GM12874 (cell line): Measurements from ENCODE around the gene ABCC4.

Source experiments
- CTCF ChIP-seq: IDR thresholded peaks from 2 replicates; pipeline ENCODE4 v1.5.1; 2011; ENCODE audit warnings: low read depth, mild to moderate bottlenecking, control low read depth, low read length, moderate library complexity; ENCODE audit not compliant: insufficient read depth

The ABCC4 gene

DNA sequence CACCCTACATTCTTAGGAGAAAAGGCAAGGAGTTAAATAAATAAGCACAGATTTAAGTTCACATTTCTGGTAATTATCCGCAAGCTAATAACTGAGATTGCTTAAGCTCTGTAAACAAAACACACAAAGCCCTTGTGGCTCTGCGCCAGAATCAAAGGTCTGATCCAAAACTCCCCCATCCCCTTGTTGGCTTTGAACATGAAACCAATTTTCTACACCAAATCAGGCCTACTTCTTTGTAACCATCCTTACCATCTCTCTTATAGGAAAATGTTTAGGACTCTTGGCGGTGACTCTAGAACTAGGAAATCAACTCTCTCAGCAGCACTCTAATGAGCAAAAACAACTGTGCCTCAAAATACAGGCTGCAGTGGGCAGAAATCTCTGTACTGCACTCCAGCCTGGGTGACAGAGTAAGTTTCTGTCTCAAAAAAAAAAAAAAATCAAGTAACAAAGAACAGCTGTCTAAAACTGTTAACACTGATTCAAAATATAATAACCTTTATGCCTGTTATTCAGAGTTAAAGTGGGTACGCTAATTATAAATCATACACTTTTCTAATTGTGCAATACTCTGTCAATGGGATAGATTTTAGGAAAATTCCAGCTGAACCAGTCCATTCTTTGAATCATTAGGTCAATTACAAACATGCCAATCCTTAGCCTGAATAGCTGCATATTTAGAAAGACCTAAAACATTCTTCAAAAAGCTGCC is 25.8 kb downstream of the ABCC4 start:
- no peak for TF ChIP-seq CTCF

- no peak for TF ChIP-seq CTCF
These were observed 31.5 kb downstream of the ABCC4 start for GRCh38 chr13:95269756-95270155.

DNA sequence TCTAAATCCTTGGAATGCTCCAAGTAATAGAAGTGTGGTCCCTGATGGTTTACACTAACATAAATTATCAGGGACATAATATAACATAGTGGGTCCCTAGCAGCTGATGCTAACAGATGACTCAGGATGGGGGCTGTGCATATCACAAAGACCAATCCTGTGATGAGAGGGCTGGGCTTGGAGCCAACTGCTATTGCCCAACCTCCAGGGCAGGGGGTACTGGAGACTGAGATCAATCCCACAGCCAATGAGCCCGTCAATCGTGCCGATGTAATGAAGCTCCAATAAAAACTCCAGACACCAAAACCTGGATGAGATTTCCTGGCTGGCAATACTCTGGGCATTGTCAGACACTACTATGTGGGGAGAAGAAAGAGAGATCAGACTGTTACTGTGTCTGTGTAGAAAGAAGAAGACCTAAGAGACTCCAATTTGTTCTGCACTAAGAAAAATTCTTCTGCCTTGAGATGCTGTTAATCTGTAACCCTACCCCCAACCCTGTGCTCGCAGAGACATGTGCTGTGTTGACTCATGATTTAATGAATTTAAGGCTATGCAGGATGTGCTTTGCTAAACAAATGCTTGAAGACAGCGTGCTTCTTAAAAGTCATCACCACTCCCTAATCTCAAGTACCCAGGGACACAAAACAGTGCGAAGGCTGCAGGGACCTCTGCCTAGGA is 33.4 kb downstream of the ABCC4 start:
- TF ChIP-seq CTCF = no peak

DNA sequence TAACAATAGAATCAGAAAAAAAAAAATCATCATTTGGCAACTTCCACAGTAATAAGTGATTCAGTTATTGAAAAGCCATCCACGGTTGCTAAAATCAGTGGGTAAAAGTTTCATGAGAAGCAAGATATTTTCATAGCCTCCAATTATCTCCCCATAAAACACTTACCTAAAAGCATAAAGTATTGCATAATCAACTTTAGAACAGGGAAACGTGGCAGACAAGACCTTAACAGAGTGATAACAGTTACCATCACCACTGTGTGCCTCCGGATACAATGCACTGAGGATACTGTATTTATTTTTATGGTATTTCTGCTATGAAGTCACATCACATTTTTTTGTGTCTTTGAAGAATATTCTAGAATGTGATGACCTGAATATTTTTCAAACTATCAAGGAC is 37.0 kb downstream of the ABCC4 start:
- TF ChIP-seq CTCF = no peak

DNA sequence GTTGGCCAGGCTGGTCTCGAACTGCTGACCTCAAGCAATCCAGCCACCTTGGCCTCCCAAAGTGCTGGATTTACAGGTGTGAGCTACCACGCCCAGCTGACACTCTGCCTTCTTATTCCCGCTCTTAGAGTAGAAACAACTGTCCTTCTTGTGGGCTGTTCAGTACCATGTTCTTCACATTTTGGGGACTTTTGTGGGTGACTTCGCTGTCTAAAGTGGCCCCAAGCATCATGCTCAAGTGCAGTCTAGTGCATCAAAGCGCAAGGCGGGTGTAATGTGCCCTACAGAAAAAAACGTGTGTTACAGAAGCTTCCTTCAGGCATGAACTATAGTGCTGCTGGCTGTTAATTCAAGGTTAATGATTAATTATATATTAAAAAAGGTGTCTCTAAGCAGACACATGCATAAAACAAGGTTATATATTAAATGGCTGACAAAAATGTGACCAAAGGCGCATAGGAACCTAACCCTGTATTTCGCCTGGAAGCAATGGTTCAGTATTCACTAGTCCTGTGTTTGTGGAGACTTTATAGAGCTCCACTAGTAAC is 38.3 kb downstream of the ABCC4 start:
- no peak for TF ChIP-seq CTCF

- no peak for TF ChIP-seq CTCF
These were observed 39.3 kb downstream of the ABCC4 start for GRCh38 chr13:95261956-95262355.

- no peak for TF ChIP-seq CTCF
These were observed 41.2 kb downstream of the ABCC4 start for GRCh38 chr13:95260031-95260525.
